Measurements from ENCODE around the gene CNN1. TPM values are rescaled to one million over a fixed set of nuclear protein-coding genes. Genes with fewer than 3 reads are reported as not detected.
A peak's percentile ranks its signal among the peaks of the same experiment; 100 is the strongest.

CNN1 gene
- total and polyA plus RNA-seq, 2 of the 13 experiments (the other 11 are each of a cell fraction or from before 2014, with no cell fraction given) = 0.70 to 1.1 TPM

- TF ChIP-seq LRRFIP1 (CRISPR knock-in tag; conservative IDR thresholded peaks at IDR 0.05) = no peak
- peak; percentile 73 for TF ChIP-seq TAF1 (CRISPR knock-in tag; IDR thresholded peaks at IDR 0.05)
- TF ChIP-seq ZNF713 (CRISPR knock-in tag; IDR thresholded peaks at IDR 0.05) = 0 out of 2 replicates have a peak, but pooled peaks have one; percentile 39
- no peak for TF ChIP-seq ZNF746 (CRISPR knock-in tag; IDR thresholded peaks at IDR 0.05)
- 0 out of 2 replicates have a peak, but pooled peaks have one; percentile 38 for TF ChIP-seq CBFB (CRISPR knock-in tag; IDR thresholded peaks at IDR 0.05)
- no peak for TF ChIP-seq JUND (CRISPR knock-in tag; IDR thresholded peaks at IDR 0.05)
- peak; percentile 72; the same call in 1 of the 2 replicates for TF ChIP-seq GTF3A (CRISPR knock-in tag; conservative IDR thresholded peaks at IDR 0.05)
- TF ChIP-seq ZSCAN22 (CRISPR knock-in tag; IDR thresholded peaks at IDR 0.05) = no peak
- TF ChIP-seq ZNF775 (CRISPR knock-in tag; IDR thresholded peaks at IDR 0.05; ENCODE audit: borderline replicate concordance) = no peak
- peak; percentile 75 for TF ChIP-seq FOXA1 (IDR thresholded peaks at IDR 0.05)
- TF ChIP-seq FOXA1 (CRISPR knock-in tag; IDR thresholded peaks at IDR 0.05) = peak; percentile 100
- peak; percentile 48 for TF ChIP-seq CREB1 (IDR thresholded peaks at IDR 0.05)
- TF ChIP-seq CREB1 (CRISPR knock-in tag; IDR thresholded peaks at IDR 0.05) = no peak
- TF ChIP-seq HNRNPK (IDR thresholded peaks at IDR 0.05; ENCODE audit: low read depth, low read length, poor library complexity, severe bottlenecking) = no peak
- peak; percentile 73; the same call in 1 of the 2 replicates for TF ChIP-seq ZNF414 (CRISPR knock-in tag; IDR thresholded peaks at IDR 0.05)
- 0 out of 2 replicates have a peak, but pooled peaks have one; percentile 7 for TF ChIP-seq MYPOP (CRISPR knock-in tag; IDR thresholded peaks at IDR 0.05)
- no peak for TF ChIP-seq HES4 (CRISPR knock-in tag; IDR thresholded peaks at IDR 0.05; ENCODE audit: borderline replicate concordance)
- TF ChIP-seq HNRNPLL (IDR thresholded peaks at IDR 0.05; ENCODE audit: low read depth, low read length, poor library complexity, severe bottlenecking) = peak; percentile 99
- no peak for TF ChIP-seq ZNF235 (CRISPR knock-in tag; IDR thresholded peaks at IDR 0.05; ENCODE audit: borderline replicate concordance)
- TF ChIP-seq ZNF296 (CRISPR knock-in tag; conservative IDR thresholded peaks at IDR 0.05) = no peak
- TF ChIP-seq MXD1 (CRISPR knock-in tag; IDR thresholded peaks at IDR 0.05) = 0 out of 2 replicates have a peak, but pooled peaks have one; percentile 45
- no peak for TF ChIP-seq FOXM1 (CRISPR knock-in tag; IDR thresholded peaks at IDR 0.05)
Observed at GRCh38 chr19:11558881-11559828, 20.5 kb downstream of the CNN1 start, which contains the start of gene ELOF1 (continued).

Data from HepG2 (cell line).